AG09319 (cell line): Measurements from ENCODE around the gene CELSR3.

Source experiments
- DNase-seq: peaks from one replicate; pipeline ENCODE4 v3.0.0-alpha.2; 2010; ENCODE audit warnings: low read depth; ENCODE audit errors: extremely low read depth
- TF ChIP-seq, protein P1 (sequence below): IDR thresholded peaks from 2 replicates; pipeline ENCODE4 v1.5.1; 2011; ENCODE audit warnings: low read depth, mild to moderate bottlenecking, inconsistent platforms, low read length, moderate library complexity

CELSR3 gene

DNA sequence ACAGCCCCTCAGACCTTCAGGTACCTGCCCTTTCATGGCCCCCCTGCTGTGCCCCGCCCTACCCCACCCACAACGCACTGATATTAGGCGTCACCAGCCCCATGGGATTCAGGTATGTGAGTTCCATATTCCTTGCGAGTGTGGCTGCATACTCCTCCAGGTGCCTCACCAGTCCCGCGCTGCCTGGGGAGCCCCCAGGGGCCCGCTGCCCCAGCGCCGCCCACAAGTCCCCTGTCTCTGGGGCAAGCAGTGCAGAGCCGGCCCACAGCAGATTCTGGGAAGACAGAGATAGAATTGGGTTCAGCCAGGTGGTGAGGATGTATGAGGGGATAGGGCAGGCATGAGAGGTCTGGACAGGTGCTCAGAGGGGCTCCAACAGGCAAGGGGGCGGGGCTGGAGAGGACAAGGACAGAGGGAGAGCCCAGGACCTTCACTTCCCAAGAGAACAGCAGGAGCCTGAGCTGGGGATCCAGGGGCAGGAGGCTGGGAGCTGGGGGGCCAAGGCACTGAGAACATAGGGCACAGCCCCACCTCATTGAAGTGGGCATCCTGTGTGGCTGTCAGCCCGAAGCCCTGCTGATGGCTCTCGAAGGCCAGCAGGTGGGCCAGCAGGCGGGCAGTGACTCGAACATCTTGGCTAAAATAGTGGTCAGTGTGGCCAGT is 14.4 kb downstream of the CELSR3 start:
- no peak for DNase-seq
- TF ChIP-seq, protein P1, sequence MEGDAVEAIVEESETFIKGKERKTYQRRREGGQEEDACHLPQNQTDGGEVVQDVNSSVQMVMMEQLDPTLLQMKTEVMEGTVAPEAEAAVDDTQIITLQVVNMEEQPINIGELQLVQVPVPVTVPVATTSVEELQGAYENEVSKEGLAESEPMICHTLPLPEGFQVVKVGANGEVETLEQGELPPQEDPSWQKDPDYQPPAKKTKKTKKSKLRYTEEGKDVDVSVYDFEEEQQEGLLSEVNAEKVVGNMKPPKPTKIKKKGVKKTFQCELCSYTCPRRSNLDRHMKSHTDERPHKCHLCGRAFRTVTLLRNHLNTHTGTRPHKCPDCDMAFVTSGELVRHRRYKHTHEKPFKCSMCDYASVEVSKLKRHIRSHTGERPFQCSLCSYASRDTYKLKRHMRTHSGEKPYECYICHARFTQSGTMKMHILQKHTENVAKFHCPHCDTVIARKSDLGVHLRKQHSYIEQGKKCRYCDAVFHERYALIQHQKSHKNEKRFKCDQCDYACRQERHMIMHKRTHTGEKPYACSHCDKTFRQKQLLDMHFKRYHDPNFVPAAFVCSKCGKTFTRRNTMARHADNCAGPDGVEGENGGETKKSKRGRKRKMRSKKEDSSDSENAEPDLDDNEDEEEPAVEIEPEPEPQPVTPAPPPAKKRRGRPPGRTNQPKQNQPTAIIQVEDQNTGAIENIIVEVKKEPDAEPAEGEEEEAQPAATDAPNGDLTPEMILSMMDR, result no peak

DNA sequence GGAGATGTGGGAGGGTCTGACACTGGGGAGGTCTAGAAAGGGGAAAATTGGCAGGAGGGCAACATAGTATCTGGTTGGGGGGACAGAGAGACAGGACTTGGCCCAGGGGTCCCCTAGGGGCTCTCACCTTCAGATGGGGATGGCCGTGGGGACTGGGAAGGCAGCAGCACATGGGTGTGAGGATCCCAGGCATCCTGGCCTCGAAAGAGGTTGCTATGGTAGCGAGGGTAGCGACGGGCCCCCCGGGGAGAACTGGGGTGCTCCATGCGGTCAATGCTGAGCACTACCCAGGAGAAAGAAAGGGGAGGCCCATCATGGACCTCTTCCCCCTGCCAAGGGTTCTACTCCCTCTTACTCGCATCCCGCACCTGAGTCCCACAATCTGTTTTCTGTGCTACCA is 15.0 kb downstream of the CELSR3 start:
- no peak for DNase-seq
- TF ChIP-seq, protein P1, result no peak

DNA sequence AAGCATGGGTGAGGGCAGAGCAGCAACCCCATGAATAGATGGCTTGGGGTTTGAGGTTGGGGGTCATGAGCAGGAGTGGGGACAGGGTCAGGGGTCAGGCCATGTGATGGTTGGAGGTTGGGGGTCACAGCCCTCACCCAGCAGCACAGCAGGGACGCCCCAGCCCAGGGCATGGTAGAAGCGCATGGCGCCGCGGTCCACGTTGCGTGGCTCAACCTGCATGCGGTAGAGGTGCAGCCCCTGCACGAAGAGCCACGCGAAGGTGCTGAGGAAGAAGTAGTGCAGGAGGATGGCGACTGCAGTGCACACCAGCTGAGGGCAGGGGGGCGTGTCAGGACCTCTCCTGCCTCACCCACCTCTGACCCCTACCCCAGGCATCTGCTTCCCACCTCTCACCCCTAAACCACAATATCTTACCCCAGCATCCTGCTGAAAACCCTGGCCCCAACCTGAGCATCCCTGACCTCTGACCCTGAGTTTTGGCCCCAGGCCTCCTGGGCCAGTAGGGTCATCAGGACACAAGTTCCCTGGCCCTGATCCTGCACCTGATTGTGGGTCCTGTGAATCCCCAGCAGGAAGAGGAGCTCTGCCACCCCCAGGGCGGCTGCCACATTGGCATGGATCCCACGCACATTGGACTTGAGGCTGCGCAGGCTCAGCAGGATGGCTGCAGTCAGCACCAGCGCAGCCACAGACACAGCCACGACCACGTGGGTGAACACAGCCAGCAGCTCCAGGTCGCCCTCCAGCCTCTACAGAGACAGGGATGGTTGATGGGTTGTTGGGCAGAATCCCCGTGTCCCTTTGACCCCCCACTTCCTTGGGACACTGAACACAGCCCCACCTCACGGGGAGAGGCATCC is 17.6 kb downstream of the CELSR3 start:
- DNase-seq, result no peak

DNA sequence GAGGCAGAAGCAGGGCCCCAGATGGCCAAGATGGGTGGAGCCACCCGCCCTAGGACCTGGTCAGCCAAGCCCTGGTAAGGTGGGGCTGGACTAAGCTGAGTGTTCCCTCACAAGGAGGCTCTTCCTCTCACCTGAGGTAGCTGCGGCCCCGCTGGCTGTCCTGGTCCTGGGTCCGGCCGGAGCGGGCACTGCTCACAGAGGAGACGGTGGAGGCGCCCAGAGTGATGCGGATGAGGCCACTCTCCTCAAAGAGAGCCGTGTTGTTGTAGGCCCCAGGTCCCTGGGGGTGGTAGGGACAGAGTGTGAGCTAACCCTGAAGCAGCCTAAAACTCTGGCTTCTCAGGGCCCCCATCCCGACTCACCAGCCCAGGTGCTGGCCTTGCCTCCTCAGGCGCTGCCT is 20.1 kb downstream of the CELSR3 start:
- DNase-seq, result no peak
- TF ChIP-seq, protein P1, result no peak

More for the DNA sequence above, 17.6 kb downstream of the CELSR3 start:
- TF ChIP-seq, protein P1, result no peak

DNA sequence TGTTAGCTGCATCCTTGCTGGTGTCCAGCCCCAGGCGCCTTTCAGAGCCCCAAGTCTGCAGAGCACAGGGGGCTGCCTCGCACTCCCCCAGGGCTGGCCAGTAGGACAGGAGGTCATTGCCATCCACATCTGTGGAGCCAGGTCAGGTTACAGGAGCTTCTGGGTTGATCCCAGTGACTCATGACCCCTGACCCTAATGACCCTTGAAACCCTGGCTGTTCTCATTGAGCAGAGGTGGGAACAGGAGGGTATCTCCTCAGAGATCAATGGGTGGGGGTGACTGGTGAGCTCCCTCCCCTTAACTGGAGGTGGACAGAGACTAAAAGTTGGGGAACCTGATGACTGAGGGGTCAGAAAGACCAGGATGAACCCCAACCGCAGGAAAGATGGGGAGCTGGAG is 21.3 kb downstream of the CELSR3 start:
- no peak for DNase-seq
- TF ChIP-seq, protein P1, result no peak

DNA sequence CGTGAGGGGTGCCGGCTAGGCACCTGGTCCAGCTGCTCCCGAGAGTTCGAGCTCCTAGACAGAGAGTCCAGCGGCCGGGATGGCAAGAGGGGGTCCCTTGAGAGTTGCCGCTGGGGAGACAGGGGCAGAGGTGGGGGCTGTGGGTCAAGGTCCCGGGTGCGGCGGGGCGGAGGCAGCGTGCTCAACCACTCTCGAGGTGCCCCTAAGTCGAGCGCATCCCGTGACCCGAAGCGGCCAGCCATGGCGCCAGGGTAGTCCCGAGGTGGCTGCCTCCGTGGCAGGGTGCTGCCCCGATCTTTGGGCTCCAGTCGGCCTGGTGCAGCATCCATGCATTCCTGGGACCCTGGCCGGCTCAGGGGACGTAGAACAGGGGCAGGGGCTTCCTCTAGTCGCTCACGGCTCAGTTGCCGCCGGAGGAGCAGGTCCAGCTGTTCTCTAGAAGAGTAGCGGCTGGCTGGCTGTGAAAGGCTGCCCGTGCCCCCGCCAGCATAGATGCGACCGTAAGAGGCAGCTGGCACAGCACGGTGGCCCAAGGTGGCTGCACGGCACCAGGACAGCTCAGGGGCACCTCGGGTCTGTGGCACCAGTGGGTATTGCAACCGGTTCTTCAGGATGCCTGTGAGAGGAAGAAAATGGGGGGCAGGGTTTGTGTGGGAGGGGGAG is 22.6 kb downstream of the CELSR3 start:
- DNase-seq, result no peak
- TF ChIP-seq, protein P1, result no peak

DNA sequence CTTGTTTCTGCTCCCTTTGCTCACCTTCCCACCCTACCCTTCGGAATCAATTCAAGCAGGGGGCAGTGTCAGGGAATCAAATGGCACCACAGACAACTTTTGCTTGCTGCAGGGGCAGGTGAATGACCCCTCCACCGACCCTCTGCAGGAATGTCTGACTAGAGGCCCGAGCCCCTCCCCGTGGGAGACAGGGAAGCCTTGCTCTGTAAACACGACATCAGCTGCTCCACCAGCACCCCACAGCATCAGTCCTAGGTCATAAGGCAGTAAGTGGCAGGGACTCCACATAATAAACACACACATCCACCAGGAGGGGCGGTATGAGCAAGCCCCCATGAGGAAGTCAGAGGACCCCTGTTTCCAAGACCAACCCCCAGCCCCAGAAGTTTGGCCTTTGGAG is 25.4 kb downstream of the CELSR3 start:
- DNase-seq, result no peak
- TF ChIP-seq, protein P1, result no peak
